ENCODE results near the gene ARPC5L. TPM values are rescaled to one million over a fixed set of nuclear protein-coding genes. Genes with fewer than 3 reads are reported as not detected.

The ARPC5L gene
- total and polyA plus RNA-seq, 2 experiments from 2014 or later = 35.9 to 87.3 TPM

GRCh38 chr9:124813501-124814163, 48.3 kb upstream of the ARPC5L start:
- Mint-ChIP-seq H3K4me1 (peaks cover 30% of the 10 kb centered on the region), H3K27ac (peak overlapping the region; percentile 68; the same call in 1 of the 2 replicates), H3K27me3 (ENCODE audit: insufficient read depth, low read depth, poor library complexity) (peaks cover 12% of the 10 kb centered on the region), H3K9me3 (no peaks in the 10 kb centered on the region), H3K4me3 (no peak overlapping the region), H3K36me3 (ENCODE audit: low read depth) (no peaks in the 10 kb centered on the region; the same call in 2 of the 3 replicates)
- Histone ChIP-seq H3K9me2 (ENCODE audit: insufficient read depth) (no peaks in the 10 kb centered on the region), H3K4me3 (no peak overlapping the region), H3F3A (replicated peaks; ENCODE audit: low read depth) (0 out of 2 replicates have a peak, but pooled peaks cover 4% of the 10 kb centered on the region), H3K27ac (ENCODE audit: low read depth) (0 out of 2 replicates have a peak overlapping the region, but pooled peaks have one; percentile 45), H3K79me2 (replicated peaks; ENCODE audit: insufficient read depth) (no peaks in the 10 kb centered on the region), H3K27me3 (ENCODE audit: insufficient read depth) (no peaks in the 10 kb centered on the region), H3K36me3 (ENCODE audit: insufficient read depth) (no peaks in the 10 kb centered on the region), H3K4me1 (ENCODE audit: insufficient read depth) (peaks cover 14% of the 10 kb centered on the region), H2AFZ (no peak overlapping the region), H4K20me1 (replicated peaks; ENCODE audit: insufficient read depth) (no peaks in the 10 kb centered on the region), H3K4me2 (no peak overlapping the region)
- no peak for DNase-seq (ENCODE audit: low spot score)
- ATAC-seq = no peak
- TF ChIP-seq CREB1 (CRISPR knock-in tag; IDR thresholded peaks at IDR 0.05; ENCODE audit: low read depth) (no peak), JUNB (IDR thresholded peaks at IDR 0.05; ENCODE audit: unreplicated experiment) (no peak)

DNA sequence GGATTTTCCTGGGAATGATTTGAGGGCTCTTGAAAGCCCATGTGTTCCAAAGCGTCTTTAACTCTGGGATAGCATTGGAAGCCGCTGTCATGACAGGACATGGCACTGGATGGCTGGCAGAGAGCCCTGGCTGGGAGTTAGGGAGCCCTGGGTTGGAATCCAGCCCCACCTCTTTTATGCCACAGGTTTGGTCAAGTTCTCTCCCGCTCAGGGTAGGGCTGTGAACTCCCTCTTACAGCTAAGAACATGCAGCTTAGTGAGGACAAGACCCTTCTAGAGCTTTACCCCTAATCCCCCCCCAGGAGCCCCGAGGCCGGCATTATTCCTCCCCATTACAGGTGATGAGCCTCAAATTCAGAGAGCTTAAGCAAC, 47.8 kb upstream of the ARPC5L start:
- DNase-seq (ENCODE audit: low spot score) (no peak), ATAC-seq (no peak)
- no peaks in the 10 kb centered on the region for H3K79me2 ChIP-seq (replicated peaks; ENCODE audit: insufficient read depth)
- Mint-ChIP-seq H3K27ac (peak overlapping the region; percentile 68; the same call in 1 of the 2 replicates), H3K9me3 (no peaks in the 10 kb centered on the region), H3K4me3 (no peak overlapping the region), H3K27me3 (ENCODE audit: insufficient read depth, low read depth, poor library complexity) (peaks cover 12% of the 10 kb centered on the region), H3K36me3 (ENCODE audit: low read depth) (no peaks in the 10 kb centered on the region), H3K4me1 (peaks cover 30% of the 10 kb centered on the region)
- H3F3A ChIP-seq (replicated peaks; ENCODE audit: low read depth) = 0 out of 2 replicates have a peak, but pooled peaks cover 4% of the 10 kb centered on the region
- H3K4me2 ChIP-seq = no peak overlapping the region
- H3K36me3 ChIP-seq (ENCODE audit: insufficient read depth) = no peaks in the 10 kb centered on the region
- no peaks in the 10 kb centered on the region for H4K20me1 ChIP-seq (replicated peaks; ENCODE audit: insufficient read depth)
- H3K27ac ChIP-seq (ENCODE audit: low read depth) = 0 out of 2 replicates have a peak overlapping the region, but pooled peaks have one; percentile 45
- H3K27me3 ChIP-seq (ENCODE audit: insufficient read depth) = no peaks in the 10 kb centered on the region
- peaks cover 14% of the 10 kb centered on the region for H3K4me1 ChIP-seq (ENCODE audit: insufficient read depth)
- no peak overlapping the region for H3K4me3 ChIP-seq
- no peak overlapping the region for H2AFZ ChIP-seq
- TF ChIP-seq JUNB (IDR thresholded peaks at IDR 0.05; ENCODE audit: unreplicated experiment) (no peak), CREB1 (CRISPR knock-in tag; IDR thresholded peaks at IDR 0.05; ENCODE audit: low read depth) (no peak), EZH2phosphoT487 (IDR thresholded peaks at IDR 0.05; ENCODE audit: unreplicated experiment) (no peak), ZNF114 (CRISPR knock-in tag; IDR thresholded peaks at IDR 0.05) (no peak), EZH2 (IDR thresholded peaks at IDR 0.05; ENCODE audit: low read depth, unreplicated experiment) (no peak), NANOG (IDR thresholded peaks at IDR 0.05; ENCODE audit: borderline replicate concordance) (no peak), POLR2AphosphoS5 (IDR thresholded peaks at IDR 0.05; ENCODE audit: low read depth) (no peak), ETS1 (IDR thresholded peaks at IDR 0.05) (no peak)
- TF ChIP-seq, protein P1, sequence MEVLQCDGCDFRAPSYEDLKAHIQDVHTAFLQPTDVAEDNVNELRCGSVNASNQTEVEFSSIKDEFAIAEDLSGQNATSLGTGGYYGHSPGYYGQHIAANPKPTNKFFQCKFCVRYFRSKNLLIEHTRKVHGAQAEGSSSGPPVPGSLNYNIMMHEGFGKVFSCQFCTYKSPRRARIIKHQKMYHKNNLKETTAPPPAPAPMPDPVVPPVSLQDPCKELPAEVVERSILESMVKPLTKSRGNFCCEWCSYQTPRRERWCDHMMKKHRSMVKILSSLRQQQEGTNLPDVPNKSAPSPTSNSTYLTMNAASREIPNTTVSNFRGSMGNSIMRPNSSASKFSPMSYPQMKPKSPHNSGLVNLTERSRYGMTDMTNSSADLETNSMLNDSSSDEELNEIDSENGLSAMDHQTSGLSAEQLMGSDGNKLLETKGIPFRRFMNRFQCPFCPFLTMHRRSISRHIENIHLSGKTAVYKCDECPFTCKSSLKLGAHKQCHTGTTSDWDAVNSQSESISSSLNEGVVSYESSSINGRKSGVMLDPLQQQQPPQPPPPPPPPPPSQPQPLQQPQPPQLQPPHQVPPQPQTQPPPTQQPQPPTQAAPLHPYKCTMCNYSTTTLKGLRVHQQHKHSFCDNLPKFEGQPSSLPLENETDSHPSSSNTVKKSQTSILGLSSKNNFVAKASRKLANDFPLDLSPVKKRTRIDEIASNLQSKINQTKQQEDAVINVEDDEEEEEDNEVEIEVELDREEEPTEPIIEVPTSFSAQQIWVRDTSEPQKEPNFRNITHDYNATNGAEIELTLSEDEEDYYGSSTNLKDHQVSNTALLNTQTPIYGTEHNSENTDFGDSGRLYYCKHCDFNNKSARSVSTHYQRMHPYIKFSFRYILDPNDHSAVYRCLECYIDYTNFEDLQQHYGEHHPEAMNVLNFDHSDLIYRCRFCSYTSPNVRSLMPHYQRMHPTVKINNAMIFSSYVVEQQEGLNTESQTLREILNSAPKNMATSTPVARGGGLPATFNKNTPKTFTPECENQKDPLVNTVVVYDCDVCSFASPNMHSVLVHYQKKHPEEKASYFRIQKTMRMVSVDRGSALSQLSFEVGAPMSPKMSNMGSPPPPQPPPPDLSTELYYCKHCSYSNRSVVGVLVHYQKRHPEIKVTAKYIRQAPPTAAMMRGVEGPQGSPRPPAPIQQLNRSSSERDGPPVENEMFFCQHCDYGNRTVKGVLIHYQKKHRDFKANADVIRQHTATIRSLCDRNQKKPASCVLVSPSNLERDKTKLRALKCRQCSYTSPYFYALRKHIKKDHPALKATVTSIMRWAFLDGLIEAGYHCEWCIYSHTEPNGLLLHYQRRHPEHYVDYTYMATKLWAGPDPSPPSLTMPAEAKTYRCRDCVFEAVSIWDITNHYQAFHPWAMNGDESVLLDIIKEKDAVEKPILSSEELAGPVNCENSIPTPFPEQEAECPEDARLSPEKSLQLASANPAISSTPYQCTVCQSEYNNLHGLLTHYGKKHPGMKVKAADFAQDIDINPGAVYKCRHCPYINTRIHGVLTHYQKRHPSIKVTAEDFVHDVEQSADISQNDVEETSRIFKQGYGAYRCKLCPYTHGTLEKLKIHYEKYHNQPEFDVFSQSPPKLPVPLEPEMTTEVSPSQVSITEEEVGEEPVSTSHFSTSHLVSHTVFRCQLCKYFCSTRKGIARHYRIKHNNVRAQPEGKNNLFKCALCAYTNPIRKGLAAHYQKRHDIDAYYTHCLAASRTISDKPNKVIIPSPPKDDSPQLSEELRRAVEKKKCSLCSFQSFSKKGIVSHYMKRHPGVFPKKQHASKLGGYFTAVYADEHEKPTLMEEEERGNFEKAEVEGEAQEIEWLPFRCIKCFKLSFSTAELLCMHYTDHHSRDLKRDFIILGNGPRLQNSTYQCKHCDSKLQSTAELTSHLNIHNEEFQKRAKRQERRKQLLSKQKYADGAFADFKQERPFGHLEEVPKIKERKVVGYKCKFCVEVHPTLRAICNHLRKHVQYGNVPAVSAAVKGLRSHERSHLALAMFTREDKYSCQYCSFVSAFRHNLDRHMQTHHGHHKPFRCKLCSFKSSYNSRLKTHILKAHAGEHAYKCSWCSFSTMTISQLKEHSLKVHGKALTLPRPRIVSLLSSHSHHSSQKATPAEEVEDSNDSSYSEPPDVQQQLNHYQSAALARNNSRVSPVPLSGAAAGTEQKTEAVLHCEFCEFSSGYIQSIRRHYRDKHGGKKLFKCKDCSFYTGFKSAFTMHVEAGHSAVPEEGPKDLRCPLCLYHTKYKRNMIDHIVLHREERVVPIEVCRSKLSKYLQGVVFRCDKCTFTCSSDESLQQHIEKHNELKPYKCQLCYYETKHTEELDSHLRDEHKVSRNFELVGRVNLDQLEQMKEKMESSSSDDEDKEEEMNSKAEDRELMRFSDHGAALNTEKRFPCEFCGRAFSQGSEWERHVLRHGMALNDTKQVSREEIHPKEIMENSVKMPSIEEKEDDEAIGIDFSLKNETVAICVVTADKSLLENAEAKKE (CRISPR knock-in tag; IDR thresholded peaks at IDR 0.05) = no peak
- H3K9me2 ChIP-seq (ENCODE audit: insufficient read depth) = no peaks in the 10 kb centered on the region

Measured in GM23338 (cell line).